Stimulated activated CD8-positive, alpha-beta memory T cell treated with anti-CD3 and anti-CD28 coated beads, Interleukin-15, amount 100 ng/mL, for 24 hours (primary cell): Measurements from ENCODE around the gene PTPN1.
"Not testable (repeated sequence)": the region's sequence is repeated elsewhere in the genome, so short reads cannot be mapped to it uniquely, and the experiment has no call there.

Experiments
- DNase-seq: peaks from one replicate; pipeline ENCODE4 v3.0.0-alpha.2; 2020; ENCODE audit warnings: low read depth

Gene PTPN1

GRCh38 chr20:50610212-50610718 lies 100.1 kb downstream of the PTPN1 start:
- no peak for DNase-seq

- no peak for DNase-seq
Measured at GRCh38 chr20:50611128-50611810, 101.1 kb downstream of the PTPN1 start.

- DNase-seq, result no peak
Measured at GRCh38 chr20:50613438-50614169, 103.4 kb downstream of the PTPN1 start.

GRCh38 chr20:50615407-50615806 lies 105.2 kb downstream of the PTPN1 start:
- DNase-seq, result no peak

- no peak for DNase-seq
Measured at GRCh38 chr20:50617022-50617421, 106.8 kb downstream of the PTPN1 start.

- DNase-seq, result no peak
Measured at GRCh38 chr20:50618537-50618936, 108.4 kb downstream of the PTPN1 start.

- not testable (repeated sequence) for DNase-seq
Measured at GRCh38 chr20:50620459-50620858, 110.3 kb downstream of the PTPN1 start.

GRCh38 chr20:50621068-50621665 lies 111.0 kb downstream of the PTPN1 start:
- no peak for DNase-seq

- DNase-seq, result no peak
Measured at GRCh38 chr20:50624351-50625016, 114.3 kb downstream of the PTPN1 start.

GRCh38 chr20:50625986-50626677 lies 115.9 kb downstream of the PTPN1 start:
- no peak for DNase-seq

GRCh38 chr20:50627747-50628146 lies 117.6 kb downstream of the PTPN1 start:
- no peak for DNase-seq

GRCh38 chr20:50628332-50628731 lies 118.1 kb downstream of the PTPN1 start:
- no peak for DNase-seq

GRCh38 chr20:50628853-50629669 lies 118.9 kb downstream of the PTPN1 start:
- no peak for DNase-seq

GRCh38 chr20:50629670-50630045 lies 119.5 kb downstream of the PTPN1 start:
- no peak for DNase-seq

- no peak for DNase-seq
Measured at GRCh38 chr20:50630578-50631263, 120.5 kb downstream of the PTPN1 start.

GRCh38 chr20:50632236-50632635 lies 122.1 kb downstream of the PTPN1 start:
- DNase-seq, result no peak

GRCh38 chr20:50632701-50633100 lies 122.5 kb downstream of the PTPN1 start:
- no peak for DNase-seq

GRCh38 chr20:50633361-50633760 lies 123.2 kb downstream of the PTPN1 start:
- no peak for DNase-seq

GRCh38 chr20:50634191-50634590 lies 124.0 kb downstream of the PTPN1 start:
- DNase-seq, result no peak
